ENCODE data around the gene NOCT. TPM values are rescaled to one million over a fixed set of nuclear protein-coding genes. Genes with fewer than 3 reads are reported as not detected.
"Not testable (repeated sequence)": the region's sequence is repeated elsewhere in the genome, so short reads cannot be mapped to it uniquely, and the experiment has no call there.

NOCT gene
- total and polyA plus RNA-seq, 5 donors, result 4.7 to 10.6 (median 9.6) TPM

GRCh38 chr4:139009702-139010101 is 5.9 kb upstream of the NOCT start:
- Histone ChIP-seq H3K27ac (ENCODE audit: low read length) (no peak overlapping the region), H3K27me3 (ENCODE audit: control insufficient read depth, insufficient read depth) (no peaks in the 10 kb centered on the region), H3K4me1 (ENCODE audit: control insufficient read depth, insufficient read depth, low read length) (no peaks in the 10 kb centered on the region), H3K9me3 (ENCODE audit: control insufficient read depth, low read length) (no peaks in the 10 kb centered on the region), H3K4me3 (ENCODE audit: low read length) (no peak overlapping the region)
- no peak for DNase-seq
- intact Hi-C loops (cut with DNase I), result no loop called here
- 55% methylated on average over 1 of the region's 1 CpG for WGBS
- ATAC-seq, result no peak

GRCh38 chr4:139011225-139011950 is 4.2 kb upstream of the NOCT start:
- intact Hi-C loops (cut with DNase I), result no loop called here
- no peak overlapping the region for H3K27ac ChIP-seq (ENCODE audit: low read length)
- H3K9me3 ChIP-seq (ENCODE audit: control insufficient read depth, low read length), result no peaks in the 10 kb centered on the region
- H3K27me3 ChIP-seq (ENCODE audit: control insufficient read depth, insufficient read depth), result no peaks in the 10 kb centered on the region
- no peaks in the 10 kb centered on the region for H3K4me1 ChIP-seq (ENCODE audit: control insufficient read depth, insufficient read depth, low read length)
- no peak overlapping the region for H3K4me3 ChIP-seq (ENCODE audit: low read length)
- ATAC-seq (no peak), DNase-seq (no peak)
- 87% methylated on average over 16 of the region's 16 CpGs for WGBS

- intact Hi-C loops (cut with DNase I), result no loop called here
- Histone ChIP-seq H3K4me3 (ENCODE audit: low read length) (peak overlapping the region; percentile 59), H3K27me3 (ENCODE audit: control insufficient read depth, insufficient read depth) (no peaks in the 10 kb centered on the region), H3K27ac (ENCODE audit: low read length) (peak overlapping the region; percentile 97), H3K4me1 (ENCODE audit: control insufficient read depth, insufficient read depth, low read length) (no peaks in the 10 kb centered on the region), H3K9me3 (ENCODE audit: control insufficient read depth, low read length) (no peaks in the 10 kb centered on the region)
- no peak for DNase-seq
- WGBS, result 19% methylated on average over 9 of the region's 9 CpGs
- peak; percentile 8 to 52 for ATAC-seq
These were observed 961 bp upstream of the NOCT start for GRCh38 chr4:139014371-139015268.

- intact Hi-C loops (cut with DNase I), result no loop called here
- no peaks in the 10 kb centered on the region for H3K4me1 ChIP-seq (ENCODE audit: control insufficient read depth, insufficient read depth, low read length)
These were observed 429 bp downstream of the NOCT start for GRCh38 chr4:139015948-139016471.

GRCh38 chr4:139017861-139018260 is 2.3 kb downstream of the NOCT start:
- DNase-seq (no peak), ATAC-seq (no peak)
- no peak overlapping the region for H3K4me3 ChIP-seq (ENCODE audit: low read length)
- no peak overlapping the region for H3K27ac ChIP-seq (ENCODE audit: low read length)
- intact Hi-C loops (cut with DNase I), result no loop called here
- no peaks in the 10 kb centered on the region for H3K9me3 ChIP-seq (ENCODE audit: control insufficient read depth, low read length)
- WGBS, result 73% methylated on average over 3 of the region's 3 CpGs
- H3K4me1 ChIP-seq (ENCODE audit: control insufficient read depth, insufficient read depth, low read length), result no peaks in the 10 kb centered on the region
- no peaks in the 10 kb centered on the region for H3K27me3 ChIP-seq (ENCODE audit: control insufficient read depth, insufficient read depth)

More at GRCh38 chr4:139015948-139016471, 429 bp downstream of the NOCT start:
- DNase-seq (peak in 2 of 3 donors; percentile 32 to 66), ATAC-seq (peak in 1 of 2 donors; percentile 6)
- no peaks in the 10 kb centered on the region for H3K27me3 ChIP-seq (ENCODE audit: control insufficient read depth, insufficient read depth)
- H3K27ac ChIP-seq (ENCODE audit: low read length), result peak overlapping the region; percentile 97
- H3K4me3 ChIP-seq (ENCODE audit: low read length), result peak overlapping the region; percentile 59
- WGBS, result under 1% methylated on average over 55 of the region's 55 CpGs
- H3K9me3 ChIP-seq (ENCODE audit: control insufficient read depth, low read length), result no peaks in the 10 kb centered on the region

GRCh38 chr4:139018501-139018900 is 2.9 kb downstream of the NOCT start:
- H3K4me1 ChIP-seq (ENCODE audit: control insufficient read depth, insufficient read depth, low read length), result no peaks in the 10 kb centered on the region
- H3K9me3 ChIP-seq (ENCODE audit: control insufficient read depth, low read length), result no peaks in the 10 kb centered on the region
- no peak overlapping the region for H3K4me3 ChIP-seq (ENCODE audit: low read length)
- intact Hi-C loops (cut with DNase I), result no loop called here
- no peak for ATAC-seq
- DNase-seq, result no peak
- no peaks in the 10 kb centered on the region for H3K27me3 ChIP-seq (ENCODE audit: control insufficient read depth, insufficient read depth)
- H3K27ac ChIP-seq (ENCODE audit: low read length), result no peak overlapping the region

- no peaks in the 10 kb centered on the region for H3K9me3 ChIP-seq (ENCODE audit: control insufficient read depth, low read length)
- no peak overlapping the region for H3K4me3 ChIP-seq (ENCODE audit: low read length)
- H3K27me3 ChIP-seq (ENCODE audit: control insufficient read depth, insufficient read depth), result no peaks in the 10 kb centered on the region
- DNase-seq, result no peak
- intact Hi-C loops (cut with DNase I), result no loop called here
- no peak for ATAC-seq
- 89% methylated on average over 10 of the region's 10 CpGs for WGBS
- no peaks in the 10 kb centered on the region for H3K4me1 ChIP-seq (ENCODE audit: control insufficient read depth, insufficient read depth, low read length)
- H3K27ac ChIP-seq (ENCODE audit: low read length), result no peak overlapping the region
These were observed 3.6 kb downstream of the NOCT start for GRCh38 chr4:139018971-139019758.

GRCh38 chr4:139020384-139020783 is 4.8 kb downstream of the NOCT start:
- WGBS, result 82% methylated on average over 4 of the region's 4 CpGs

GRCh38 chr4:139021071-139021470 is 5.5 kb downstream of the NOCT start:
- H3K4me3 ChIP-seq (ENCODE audit: low read length); intact Hi-C loops (cut with DNase I); DNase-seq; H3K4me1 ChIP-seq (ENCODE audit: control insufficient read depth, insufficient read depth, low read length); ATAC-seq; H3K9me3 ChIP-seq (ENCODE audit: control insufficient read depth, low read length); H3K27ac ChIP-seq (ENCODE audit: low read length); H3K27me3 ChIP-seq (ENCODE audit: control insufficient read depth, insufficient read depth): not testable (repeated sequence)
- 95% methylated on average over 12 of the region's 12 CpGs for WGBS

More at GRCh38 chr4:139020384-139020783, 4.8 kb downstream of the NOCT start:
- intact Hi-C loops (cut with DNase I), result no loop called here
- ATAC-seq (no peak), DNase-seq (no peak)
- Histone ChIP-seq H3K4me3 (ENCODE audit: low read length) (no peak overlapping the region), H3K9me3 (ENCODE audit: control insufficient read depth, low read length) (no peaks in the 10 kb centered on the region), H3K27me3 (ENCODE audit: control insufficient read depth, insufficient read depth) (no peaks in the 10 kb centered on the region), H3K27ac (ENCODE audit: low read length) (no peak overlapping the region), H3K4me1 (ENCODE audit: control insufficient read depth, insufficient read depth, low read length) (no peaks in the 10 kb centered on the region)

- Histone ChIP-seq H3K4me3 (ENCODE audit: low read length) (no peak overlapping the region), H3K27me3 (ENCODE audit: control insufficient read depth, insufficient read depth) (no peaks in the 10 kb centered on the region), H3K27ac (ENCODE audit: low read length) (no peak overlapping the region), H3K4me1 (ENCODE audit: control insufficient read depth, insufficient read depth, low read length) (no peaks in the 10 kb centered on the region), H3K9me3 (ENCODE audit: control insufficient read depth, low read length) (no peaks in the 10 kb centered on the region)
- no peak for DNase-seq
- WGBS, result 94% methylated on average over 5 of the region's 5 CpGs
- no peak for ATAC-seq
- intact Hi-C loops (cut with DNase I), result no loop called here
These were observed 7.3 kb downstream of the NOCT start for GRCh38 chr4:139022835-139023234.
